Right lobe of liver (tissue), 4 donors: ENCODE measurements around the gene ALPL.

ENCODE experiments used
- CTCF ChIP-seq, 4 donors: fragments of 200-600 bp in 3 of 4; fragments of 450-650 bp in 1 of 4; IDR thresholded peaks; one replicate each; pipeline versions ENCODE4 v1.5.1 to v1.8.0; 2016 to 2022; ENCODE audit warnings: antibody characterized with exemption in 4 of 4, mild to moderate bottlenecking in 2 of 4
- POLR2A ChIP-seq: fragments of 450-650 bp; IDR thresholded peaks from one replicate; pipeline ENCODE4 v1.6.1; 2017; ENCODE audit warnings: antibody characterized with exemption, mild to moderate bottlenecking
- donor health status: DM: no; HTN: no; CAD: no.
- donor health status: DM: no; HTN: no; CAD: no.
- donor health status: DM: no; HTN: yes; CAD: no.

DNA sequence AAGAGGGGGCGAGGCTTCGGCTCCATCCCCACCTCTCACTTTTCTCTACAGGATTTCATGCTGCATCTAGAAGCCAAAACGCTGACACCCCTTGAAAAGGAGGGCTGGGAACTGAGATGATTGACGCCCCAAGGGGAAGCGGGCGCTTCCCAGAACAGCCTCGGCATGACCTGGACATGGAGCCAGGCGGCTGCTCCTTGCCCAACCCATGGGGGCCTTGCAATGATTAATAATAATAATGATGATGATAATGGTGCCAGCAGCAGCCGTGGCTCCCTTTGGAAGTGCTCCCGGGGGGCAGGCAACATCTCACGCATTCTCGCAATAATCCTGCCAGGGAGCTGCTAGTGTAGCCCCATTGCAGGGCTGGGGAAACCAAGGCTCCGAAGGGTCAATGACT, 81.7 kb downstream of the ALPL start:
- TF ChIP-seq CTCF (IDR thresholded peaks at IDR 0.05) (no peak), POLR2A (no peak)
